Natural killer cell (primary cell): ENCODE data around the gene ZNF438. TPM values are rescaled to one million over a fixed set of nuclear protein-coding genes. Genes with fewer than 3 reads are reported as not detected.
A peak's percentile ranks its signal among the peaks of the same experiment; 100 is the strongest.

Source experiments
- ATAC-seq, 3 donors: fragments of 150-1000 bp in 2 of 3; fragments of 200-7000 bp in 1 of 3; cut with Tn5 transposase; 1 replicate in 1 of 3; 2 replicates in 2 of 3; pipeline ENCODE4 v1.10.0; 2021; ENCODE audit warnings: mild to moderate bottlenecking in 2 of 3, moderate library complexity in 2 of 3
- DNase-seq, 2 donors: peaks; one replicate each; pipeline versions ENCODE4 v3.0.0 to v3.0.0-alpha.2; 2013 to 2021; ENCODE audit warnings: mixed read lengths in 1 of 2
- H3K27ac ChIP-seq: one replicate; pipeline ENCODE4 v1.5.1; 2013; ENCODE audit warnings: mild to moderate bottlenecking, low read length
- H3K27me3 ChIP-seq: one replicate; pipeline ENCODE4 v1.6.1; 2013; ENCODE audit warnings: low read length; ENCODE audit not compliant: control insufficient read depth, insufficient read depth
- H3K36me3 ChIP-seq: one replicate; pipeline ENCODE4 v1.6.1; 2013; ENCODE audit warnings: low read length; ENCODE audit not compliant: control insufficient read depth, insufficient read depth
- H3K4me1 ChIP-seq: one replicate; pipeline ENCODE4 v1.6.1; 2013; ENCODE audit warnings: low read length; ENCODE audit not compliant: control insufficient read depth, insufficient read depth
- H3K4me3 ChIP-seq: one replicate; pipeline ENCODE4 v1.5.1; 2013; ENCODE audit warnings: low read length
- H3K9me3 ChIP-seq: one replicate; pipeline ENCODE4 v1.6.1; 2013; ENCODE audit warnings: low read length; ENCODE audit not compliant: control insufficient read depth, insufficient read depth
- H3K27ac Mint-ChIP-seq, 2 donors: one replicate each; pipeline ENCODE4 v1.8.0; 2022; ENCODE audit warnings: mild to moderate bottlenecking in 2 of 2, mixed read lengths in 2 of 2, moderate library complexity in 1 of 2
- H3K27me3 Mint-ChIP-seq, 2 donors: one replicate each; pipeline ENCODE4 v1.8.0; 2022; ENCODE audit warnings: low read depth in 2 of 2, mixed read lengths in 2 of 2
- H3K36me3 Mint-ChIP-seq: one replicate; pipeline ENCODE4 v1.8.0; 2022; ENCODE audit warnings: mixed read lengths
- H3K4me1 Mint-ChIP-seq, 2 donors: one replicate each; pipeline ENCODE4 v1.8.0; 2022; ENCODE audit warnings: mixed read lengths in 2 of 2
- H3K4me3 Mint-ChIP-seq: one replicate; pipeline ENCODE4 v1.8.0; 2022; ENCODE audit warnings: mild to moderate bottlenecking, moderate library complexity, mixed read lengths
- H3K9me3 Mint-ChIP-seq, 2 donors: one replicate each; pipeline ENCODE4 v1.8.0; 2022; ENCODE audit warnings: mixed read lengths in 2 of 2
- WGBS: methylation state at CpG from one replicate; pipeline ENCODE4 v1.1.7; 2013; ENCODE audit warnings: missing lambda C conversion rate; ENCODE audit not compliant: insufficient coverage; 5-methylcytosine and 5-hydroxymethylcytosine counted together
- intact Hi-C: fragments of 100-400 bp; cut with micrococcal nuclease; formaldehyde crosslinking; loops from one replicate; pipeline ENCODE4 v1.14.2; 2022
- total RNA-seq, 4 donors: library from RNA; stranded (reverse); fragments of 120-200 nt in 1 of 4; gene quantifications; one replicate each; pipeline versions ENCODE4 v1.2.3 to v1.2.4, GENCODE V29; 2013 to 2022
- TF ChIP-seq, protein P1 (sequence below): fragments of 200-600 bp; IDR thresholded peaks from one replicate; pipeline ENCODE4 v1.8.0; 2022; ENCODE audit warnings: antibody characterized with exemption

ZNF438 gene
- total RNA-seq, 3 donors from 2014 or later (not counting 1 experiment from before 2014, with no cell fraction given): 2.2 to 3.7 (median 3.7) TPM

GRCh38 chr10:30811276-30812017, 220.2 kb downstream of the ZNF438 start:
- peak in 1 of 3 donors; percentile 44 for ATAC-seq
- peaks cover 15% of the 10 kb centered on the region for H3K4me1 ChIP-seq
- 81% methylated on average over 16 of the region's 16 CpGs for WGBS
- peak in 1 of 2 donors; percentile 58 for DNase-seq
- H3K4me3 Mint-ChIP-seq: no peak overlapping the region
- no peak overlapping the region for H3K27ac Mint-ChIP-seq
- no peaks in the 10 kb centered on the region for H3K36me3 Mint-ChIP-seq
- TF ChIP-seq, protein P1, sequence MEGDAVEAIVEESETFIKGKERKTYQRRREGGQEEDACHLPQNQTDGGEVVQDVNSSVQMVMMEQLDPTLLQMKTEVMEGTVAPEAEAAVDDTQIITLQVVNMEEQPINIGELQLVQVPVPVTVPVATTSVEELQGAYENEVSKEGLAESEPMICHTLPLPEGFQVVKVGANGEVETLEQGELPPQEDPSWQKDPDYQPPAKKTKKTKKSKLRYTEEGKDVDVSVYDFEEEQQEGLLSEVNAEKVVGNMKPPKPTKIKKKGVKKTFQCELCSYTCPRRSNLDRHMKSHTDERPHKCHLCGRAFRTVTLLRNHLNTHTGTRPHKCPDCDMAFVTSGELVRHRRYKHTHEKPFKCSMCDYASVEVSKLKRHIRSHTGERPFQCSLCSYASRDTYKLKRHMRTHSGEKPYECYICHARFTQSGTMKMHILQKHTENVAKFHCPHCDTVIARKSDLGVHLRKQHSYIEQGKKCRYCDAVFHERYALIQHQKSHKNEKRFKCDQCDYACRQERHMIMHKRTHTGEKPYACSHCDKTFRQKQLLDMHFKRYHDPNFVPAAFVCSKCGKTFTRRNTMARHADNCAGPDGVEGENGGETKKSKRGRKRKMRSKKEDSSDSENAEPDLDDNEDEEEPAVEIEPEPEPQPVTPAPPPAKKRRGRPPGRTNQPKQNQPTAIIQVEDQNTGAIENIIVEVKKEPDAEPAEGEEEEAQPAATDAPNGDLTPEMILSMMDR: no peak
- no peaks in the 10 kb centered on the region for H3K9me3 Mint-ChIP-seq
- no peaks in the 10 kb centered on the region for H3K4me1 Mint-ChIP-seq
- no peak overlapping the region for H3K4me3 ChIP-seq
- H3K27me3 ChIP-seq: no peaks in the 10 kb centered on the region
- H3K27ac ChIP-seq: no peak overlapping the region
- intact Hi-C loops: no loop called here
- H3K27me3 Mint-ChIP-seq: no peaks in the 10 kb centered on the region
- H3K9me3 ChIP-seq: no peaks in the 10 kb centered on the region
- H3K36me3 ChIP-seq: no peaks in the 10 kb centered on the region

- Mint-ChIP-seq H3K4me3 (no peak overlapping the region), H3K36me3 (no peaks in the 10 kb centered on the region), H3K27me3 (no peaks in the 10 kb centered on the region), H3K27ac (no peak overlapping the region), H3K4me1 (no peaks in the 10 kb centered on the region), H3K9me3 (no peaks in the 10 kb centered on the region)
- Histone ChIP-seq H3K4me1 (peaks cover 15% of the 10 kb centered on the region), H3K27me3 (no peaks in the 10 kb centered on the region), H3K27ac (no peak overlapping the region), H3K4me3 (no peak overlapping the region), H3K9me3 (no peaks in the 10 kb centered on the region), H3K36me3 (no peaks in the 10 kb centered on the region)
- intact Hi-C loops: no loop called here
- no peak for DNase-seq
- 91% methylated on average over 5 of the region's 5 CpGs for WGBS
- TF ChIP-seq, protein P1: no peak
- no peak for ATAC-seq
Observed at GRCh38 chr10:30810416-30810815, 221.2 kb downstream of the ZNF438 start.

GRCh38 chr10:30806850-30807249, 224.8 kb downstream of the ZNF438 start:
- no peak overlapping the region for H3K4me3 Mint-ChIP-seq
- Histone ChIP-seq H3K36me3 (no peaks in the 10 kb centered on the region), H3K9me3 (no peaks in the 10 kb centered on the region), H3K27me3 (no peaks in the 10 kb centered on the region), H3K4me3 (no peak overlapping the region), H3K4me1 (no peaks in the 10 kb centered on the region), H3K27ac (no peak overlapping the region)
- TF ChIP-seq, protein P1: no peak
- WGBS: 100% methylated on average over 2 of the region's 2 CpGs
- no peaks in the 10 kb centered on the region for H3K36me3 Mint-ChIP-seq
- no peak for ATAC-seq
- no peak for DNase-seq
- H3K27ac Mint-ChIP-seq: no peak overlapping the region
- H3K27me3 Mint-ChIP-seq: no peaks in the 10 kb centered on the region
- no peaks in the 10 kb centered on the region for H3K4me1 Mint-ChIP-seq
- no peaks in the 10 kb centered on the region for H3K9me3 Mint-ChIP-seq
- intact Hi-C loops: no loop called here

- H3K36me3 ChIP-seq: no peaks in the 10 kb centered on the region
- TF ChIP-seq, protein P1: no peak
- no peaks in the 10 kb centered on the region for H3K9me3 ChIP-seq
- whole genome bisulfite sequencing: 93% methylated on average over 9 of the region's 9 CpGs
- intact Hi-C loops: no loop called here
- Mint-ChIP-seq H3K27ac (no peak overlapping the region), H3K4me1 (no peaks in the 10 kb centered on the region), H3K4me3 (no peak overlapping the region), H3K27me3 (peaks cover 0 to 6% of the 10 kb centered on the region in 2 donors), H3K9me3 (no peaks in the 10 kb centered on the region), H3K36me3 (no peaks in the 10 kb centered on the region)
- no peak overlapping the region for H3K27ac ChIP-seq
- DNase-seq (no peak), ATAC-seq (no peak)
- no peaks in the 10 kb centered on the region for H3K27me3 ChIP-seq
- H3K4me3 ChIP-seq: no peak overlapping the region
- H3K4me1 ChIP-seq: no peaks in the 10 kb centered on the region
Observed at GRCh38 chr10:30805061-30805460, 226.6 kb downstream of the ZNF438 start.
